ENCODE measurements around the gene CFAP410.
"Not testable (repeated sequence)": the region's sequence is repeated elsewhere in the genome, so short reads cannot be mapped to it uniquely, and the experiment has no call there.

Gene CFAP410

DNA sequence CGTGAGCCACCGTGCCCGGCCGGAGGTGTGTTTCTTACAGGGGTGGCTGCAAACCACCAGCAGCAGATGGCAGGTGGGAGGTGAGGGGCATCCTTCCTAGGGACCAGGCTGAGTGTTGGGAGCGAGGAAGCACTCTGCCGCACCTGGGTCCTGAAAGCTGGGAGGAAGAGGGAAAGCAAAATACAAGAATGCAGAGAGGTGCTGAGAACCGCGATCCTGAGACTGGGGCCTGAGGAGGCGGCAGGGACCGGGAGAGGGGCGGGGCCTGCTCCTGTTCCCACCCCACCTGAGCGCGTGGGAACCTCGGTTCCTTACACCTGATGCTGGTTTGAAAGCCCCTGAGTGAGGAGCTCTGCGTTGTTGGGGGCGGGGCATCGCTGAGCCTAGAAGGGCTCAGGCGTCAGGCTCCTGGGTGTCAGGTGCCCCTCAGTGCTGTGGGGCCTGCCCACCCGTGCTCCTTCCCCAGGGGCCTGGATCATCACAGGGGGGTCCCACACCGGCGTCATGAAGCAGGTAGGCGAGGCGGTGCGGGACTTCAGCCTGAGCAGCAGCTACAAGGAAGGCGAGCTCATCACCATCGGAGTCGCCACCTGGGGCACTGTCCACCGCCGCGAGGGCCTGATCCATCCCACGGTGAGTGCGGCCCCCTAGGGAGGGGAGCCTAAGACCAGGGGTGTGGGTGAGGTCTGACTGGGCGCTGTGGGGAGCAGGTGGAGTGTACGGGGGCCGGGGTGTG is 29.7 kb upstream of the CFAP410 start:
- DNase-seq: no peak

DNA sequence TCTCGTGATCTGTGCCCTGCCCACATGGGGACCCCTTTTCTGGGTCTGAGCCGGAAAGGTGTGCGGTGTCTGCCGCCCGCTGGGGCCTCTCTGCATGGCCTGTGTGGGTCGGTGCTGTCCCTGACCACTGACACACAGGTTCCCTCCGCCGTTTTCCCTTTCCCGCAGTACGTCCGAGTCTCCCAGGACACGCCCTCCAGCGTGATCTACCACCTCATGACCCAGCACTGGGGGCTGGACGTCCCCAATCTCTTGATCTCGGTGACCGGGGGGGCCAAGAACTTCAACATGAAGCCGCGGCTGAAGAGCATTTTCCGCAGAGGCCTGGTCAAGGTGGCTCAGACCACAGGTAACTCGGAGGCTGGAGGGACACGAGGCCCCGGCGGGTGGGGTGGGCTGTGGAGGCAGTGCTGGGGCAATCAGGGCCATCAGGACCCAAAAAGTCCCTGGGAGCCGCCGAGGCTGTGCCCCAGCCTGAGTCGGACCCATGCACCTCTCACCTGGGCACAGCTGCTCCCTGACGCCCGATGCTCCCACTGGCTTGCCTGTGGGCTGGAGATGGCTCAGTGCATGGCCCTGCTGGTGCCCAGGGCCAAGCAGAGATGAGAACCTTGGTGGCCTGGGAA is 27.5 kb upstream of the CFAP410 start:
- DNase-seq: no peak

GRCh38 chr21:44365967-44366585 is 26.9 kb upstream of the CFAP410 start:
- DNase-seq: no peak

DNA sequence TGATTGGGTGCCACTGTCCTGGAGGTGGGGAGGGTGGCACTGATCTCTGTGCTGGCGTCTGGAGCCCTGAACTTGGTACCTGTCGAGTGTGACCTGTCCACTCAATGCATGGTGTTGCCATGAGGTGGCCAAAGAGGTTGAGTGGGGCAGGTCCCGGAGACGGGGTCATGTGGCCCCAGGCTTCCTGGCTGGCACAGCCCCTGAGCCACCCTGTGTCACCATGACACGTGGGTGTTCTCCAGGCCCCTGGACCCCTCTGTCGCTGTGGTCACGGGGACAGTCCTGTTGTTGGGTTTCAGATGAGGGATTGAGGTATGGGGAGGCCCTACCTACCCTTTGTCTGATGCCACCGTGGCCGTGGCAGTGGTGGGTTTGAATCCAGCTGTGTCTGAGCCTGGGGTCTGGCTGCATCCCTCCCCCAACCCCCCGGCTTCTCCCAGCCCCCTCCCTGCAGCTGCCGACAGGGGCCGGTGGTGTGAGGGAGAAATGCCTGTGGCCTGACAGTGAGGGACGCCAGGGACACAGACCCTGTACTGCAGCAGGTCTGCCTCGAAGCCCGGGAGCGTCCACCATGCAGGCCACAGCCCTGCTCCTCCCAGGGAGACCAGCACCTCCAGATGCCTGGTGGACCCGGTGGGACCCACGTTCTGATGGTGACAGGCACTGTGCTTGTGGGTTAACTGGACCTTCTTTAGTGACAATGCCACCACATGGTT is 26.2 kb upstream of the CFAP410 start:
- DNase-seq: no peak

GRCh38 chr21:44364151-44365053 is 25.2 kb upstream of the CFAP410 start:
- no peak for DNase-seq

- DNase-seq: no peak
Observed at GRCh38 chr21:44363278-44363677, 24.1 kb upstream of the CFAP410 start.

DNA sequence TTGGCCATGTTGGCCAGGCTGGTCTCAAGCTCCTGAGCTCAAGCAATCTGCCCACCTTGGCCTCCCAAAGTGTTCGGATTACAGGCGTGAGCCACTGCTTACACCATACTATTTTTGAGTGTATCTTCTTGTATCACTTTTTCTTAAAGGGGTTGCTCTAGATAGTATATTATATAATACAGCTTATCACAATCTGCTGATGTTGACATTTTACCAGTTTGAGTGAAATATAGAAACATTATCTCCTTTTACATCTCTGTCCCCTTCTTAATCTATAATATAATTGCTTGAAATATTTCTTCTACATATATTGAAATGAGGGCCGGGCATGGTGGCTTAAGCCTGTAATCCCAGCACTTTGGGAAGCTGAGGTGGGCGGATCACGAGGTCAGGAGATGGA is 22.7 kb upstream of the CFAP410 start:
- not testable (repeated sequence) for DNase-seq

- no peak for DNase-seq
Observed at GRCh38 chr21:44360159-44360558, 21.0 kb upstream of the CFAP410 start.

GRCh38 chr21:44359396-44359795 is 20.2 kb upstream of the CFAP410 start:
- DNase-seq: no peak

GRCh38 chr21:44357064-44357837 is 18.1 kb upstream of the CFAP410 start:
- DNase-seq: no peak

DNA sequence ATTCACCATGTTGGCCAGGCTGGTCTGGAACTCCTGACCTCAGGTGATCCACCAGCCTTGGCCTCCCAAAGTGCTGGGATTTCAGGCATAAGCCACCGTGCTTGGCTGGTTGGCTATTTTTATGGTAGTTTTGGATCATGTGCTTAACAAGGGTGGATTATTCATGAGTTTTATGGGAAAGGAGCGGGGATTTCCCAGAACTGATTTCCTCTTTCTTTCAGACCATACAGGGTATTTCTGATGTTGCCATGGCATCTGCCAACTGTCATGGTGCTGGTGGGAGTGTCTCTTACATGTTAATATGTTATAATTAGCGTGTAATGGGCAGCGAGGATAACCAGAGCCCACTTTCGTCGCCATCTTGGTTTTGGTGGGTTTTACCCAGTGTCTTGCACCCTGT is 17.4 kb upstream of the CFAP410 start:
- DNase-seq: no peak

DNA sequence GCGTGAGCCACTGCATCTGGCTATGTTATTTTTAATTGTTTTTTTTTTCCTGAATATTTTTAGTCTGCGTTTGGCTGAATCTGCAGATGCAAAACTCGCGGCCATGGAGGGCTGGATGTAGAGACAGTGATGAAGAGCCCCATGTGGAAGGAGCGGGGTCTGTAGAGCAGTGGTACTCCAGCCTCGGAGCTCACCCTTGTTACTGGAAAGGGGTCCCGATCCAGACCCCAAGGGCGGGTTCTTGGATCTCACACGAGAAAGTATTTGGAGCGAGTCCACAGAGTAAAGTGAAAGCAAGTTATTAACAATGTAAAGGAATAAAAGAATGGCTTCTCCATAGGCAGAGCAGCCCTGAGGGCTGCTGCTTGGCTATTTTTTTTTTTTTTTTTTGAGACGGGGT is 17.0 kb upstream of the CFAP410 start:
- no peak for DNase-seq

DNA sequence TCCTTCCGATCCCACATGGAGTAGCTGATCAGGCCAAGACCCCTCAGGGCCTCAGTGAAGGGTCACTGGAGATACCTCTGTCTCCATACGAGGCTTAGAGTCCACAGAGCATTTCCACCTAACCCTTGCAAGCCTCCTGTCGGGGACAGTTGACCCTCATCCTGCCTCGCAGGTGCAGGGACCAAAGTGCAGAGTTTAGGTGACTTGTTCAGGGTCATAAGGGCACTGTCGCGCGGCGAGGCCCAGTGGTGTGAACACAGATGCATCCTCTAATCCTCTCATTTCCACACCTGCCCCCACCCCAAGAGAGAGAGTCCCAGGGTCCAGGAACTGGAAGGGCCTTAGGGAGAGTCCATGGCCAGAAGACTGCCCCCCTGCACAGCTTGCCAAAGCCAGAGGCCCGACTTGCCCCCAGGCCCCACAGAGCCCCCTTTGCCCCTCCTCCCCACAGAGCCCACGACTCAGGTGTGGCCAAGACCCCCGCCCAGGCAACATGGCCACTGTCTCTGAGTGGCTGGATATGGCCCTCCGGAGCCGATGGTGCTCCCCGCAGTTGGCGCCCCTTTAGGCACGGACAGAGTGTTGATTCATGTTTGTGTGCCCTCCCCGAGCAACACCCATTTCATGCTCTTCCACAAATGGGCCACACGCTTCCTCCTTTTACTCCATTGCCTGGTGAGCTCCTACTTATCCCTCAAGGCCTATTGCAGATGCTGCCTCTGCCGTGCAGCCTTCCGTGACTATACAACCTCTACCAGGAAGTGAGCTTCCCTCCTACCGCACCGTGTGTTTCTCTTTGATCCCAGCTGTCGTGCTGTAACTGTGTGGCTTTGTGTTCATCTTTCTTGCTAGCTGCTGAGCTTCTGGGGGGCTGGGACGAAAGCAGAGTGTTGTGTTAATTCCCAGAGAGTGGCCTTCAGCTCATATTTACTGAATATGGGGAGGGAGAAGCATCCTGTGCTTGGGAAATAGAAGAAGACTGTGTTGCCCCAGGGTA is 15.9 kb upstream of the CFAP410 start:
- peak; percentile 45 for DNase-seq

- no peak for DNase-seq
Observed at GRCh38 chr21:44354001-44354405, 14.8 kb upstream of the CFAP410 start.

DNA sequence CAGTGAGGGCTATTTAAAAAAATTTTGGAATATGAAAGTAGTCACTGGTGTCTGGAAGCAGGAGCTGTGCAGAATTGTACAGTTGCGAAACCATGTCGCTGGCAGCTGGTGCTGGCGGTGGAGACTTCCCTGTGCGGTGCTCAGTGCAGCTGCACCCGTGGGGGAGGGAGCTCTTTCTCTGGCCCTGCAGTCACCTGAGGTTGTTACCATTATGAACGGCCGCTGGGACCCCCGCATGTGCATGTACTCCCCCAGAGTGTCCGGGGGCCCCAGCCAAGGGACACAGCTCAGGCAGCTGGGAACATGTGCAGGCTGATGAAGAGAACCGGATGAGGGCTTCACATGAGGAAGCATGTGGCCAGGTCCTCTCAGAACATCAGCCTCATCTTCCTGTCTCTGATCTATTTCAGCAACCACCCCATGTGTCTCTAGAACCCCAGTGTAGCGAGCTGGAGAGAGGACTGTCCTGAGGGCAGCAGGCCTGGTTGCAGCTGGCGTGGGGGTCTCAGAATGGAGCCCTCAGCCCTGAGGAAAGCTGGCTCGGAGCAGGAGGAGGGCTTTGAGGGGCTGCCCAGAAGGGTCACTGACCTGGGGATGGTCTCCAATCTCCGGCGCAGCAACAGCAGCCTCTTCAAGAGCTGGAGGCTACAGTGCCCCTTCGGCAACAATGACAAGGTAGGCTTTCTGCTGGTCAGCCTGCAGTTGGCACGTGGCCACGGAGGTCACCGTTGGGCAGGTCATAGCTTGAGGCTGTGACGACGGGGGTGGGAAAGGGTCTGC is 14.2 kb upstream of the CFAP410 start, which contains the start of gene TRPM2:
TSS of gene TRPM2 (plus strand) at position 431 of the 780 bp plus-strand sequence. CDS start at position 511, 80 bp downstream.
- peak; percentile 47 for DNase-seq

- DNase-seq: no peak
Observed at GRCh38 chr21:44352253-44352860, 13.2 kb upstream of the CFAP410 start.

DNA sequence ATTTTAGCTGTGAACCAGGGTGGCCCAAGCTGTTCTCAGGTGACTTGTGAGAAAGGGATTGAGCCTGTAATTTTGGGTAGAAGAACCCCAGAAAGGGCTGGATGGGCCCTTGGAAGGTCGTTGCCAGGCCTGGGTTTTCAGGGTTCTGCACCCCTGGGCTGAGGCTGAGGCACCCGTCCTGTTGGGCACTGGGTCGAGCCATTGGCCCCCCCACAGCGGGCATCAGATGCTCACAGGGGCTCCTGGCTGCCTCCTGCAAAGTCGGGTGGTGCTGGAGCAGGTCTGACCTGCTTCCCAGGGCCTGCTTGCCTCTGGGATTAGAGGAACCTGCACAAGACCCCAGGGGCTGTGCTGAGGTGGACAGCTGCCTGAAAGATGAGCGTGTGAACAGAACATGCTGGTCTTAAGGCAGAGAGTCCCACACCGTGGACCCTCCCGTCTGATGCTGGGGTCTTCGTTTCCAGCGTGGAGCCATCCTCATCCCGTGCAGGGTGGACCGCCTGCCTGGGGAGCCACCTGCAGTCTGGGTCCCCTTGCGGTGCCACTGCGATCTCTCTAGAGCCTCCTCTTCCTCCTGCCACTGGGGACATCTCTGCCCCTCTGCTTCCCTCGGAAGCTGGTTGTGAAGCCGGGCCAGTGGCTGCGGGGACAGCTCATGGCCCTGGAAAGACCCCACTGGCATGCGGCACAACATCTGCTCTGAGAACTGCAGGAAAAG is 12.5 kb upstream of the CFAP410 start:
- no peak for DNase-seq

Measured in CD4-positive, alpha-beta T cell treated with Interleukin-17A for 4 hours (primary cell).